HG03135 (cell line): ENCODE results near the gene MAT2A.
"Not testable (repeated sequence)": the region's sequence is repeated elsewhere in the genome, so short reads cannot be mapped to it uniquely, and the experiment has no call there.

ENCODE experiments used
- ATAC-seq: cut with Tn5 transposase; IDR thresholded peaks from one replicate; pipeline ENCODE4 v1.9.1; 2021; ENCODE audit warnings: mild to moderate bottlenecking, moderate library complexity; ENCODE audit not compliant: unreplicated experiment

The MAT2A gene

GRCh38 chr2:85523903-85524335, 15.0 kb upstream of the MAT2A start:
- ATAC-seq, result no peak

GRCh38 chr2:85524336-85524908, 14.5 kb upstream of the MAT2A start:
- no peak for ATAC-seq

DNA sequence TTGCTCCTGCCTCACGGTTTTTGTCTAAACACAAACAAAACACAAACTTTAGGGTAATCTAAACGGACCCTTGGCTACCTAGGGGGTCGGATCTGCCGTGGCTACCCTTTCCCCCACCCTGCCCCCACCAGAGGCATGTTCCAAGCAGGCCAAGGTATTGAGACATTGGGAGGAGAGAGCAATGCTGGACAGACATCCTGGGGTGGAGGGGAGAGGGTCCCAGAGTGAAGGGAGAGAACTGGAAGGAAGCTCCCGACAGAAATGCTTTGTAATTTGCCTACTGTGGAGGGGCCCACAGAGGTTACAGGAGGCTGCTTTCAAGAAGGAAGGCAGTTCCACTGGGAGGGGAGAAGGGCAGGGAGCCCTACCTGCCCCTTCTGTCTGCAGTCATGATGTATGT, 13.9 kb upstream of the MAT2A start:
- ATAC-seq, result no peak

DNA sequence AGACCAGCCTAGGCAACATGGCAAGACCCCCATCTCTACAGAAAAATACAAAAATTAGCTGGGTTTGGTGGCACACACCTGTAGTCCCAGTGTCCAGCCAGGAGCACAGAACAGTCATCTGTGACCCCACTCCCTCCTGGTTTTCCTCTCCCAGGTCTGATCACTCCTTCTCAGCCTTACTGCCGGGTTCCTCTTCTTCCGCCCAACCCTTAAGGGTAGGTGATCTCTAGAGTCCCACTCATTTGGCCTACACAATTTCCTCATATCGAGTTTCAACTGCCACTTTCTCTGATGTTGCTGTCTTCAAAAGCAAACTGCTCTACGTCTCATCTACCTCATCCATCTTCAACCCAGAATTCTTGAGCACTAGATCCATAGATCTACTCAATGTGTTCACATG, 13.4 kb upstream of the MAT2A start:
- no peak for ATAC-seq

DNA sequence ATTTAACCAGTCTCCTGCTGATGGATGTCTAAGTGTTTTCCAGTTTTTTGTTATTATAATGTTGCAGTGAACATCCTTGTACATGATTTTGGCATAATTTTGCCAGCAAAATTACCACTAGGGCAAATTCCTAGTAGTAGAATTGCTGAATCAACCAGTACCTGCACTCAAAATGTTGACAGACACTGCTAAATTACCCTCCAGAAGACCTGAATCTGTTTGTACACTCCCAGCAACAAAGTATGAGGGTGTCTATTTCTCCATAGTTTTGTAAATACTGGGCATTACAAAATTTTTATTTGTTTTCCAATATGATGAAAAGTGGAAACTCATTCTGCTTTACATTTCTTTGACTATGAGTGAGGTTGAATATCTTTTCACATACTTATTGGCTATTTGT, 11.2 kb upstream of the MAT2A start:
- no peak for ATAC-seq

DNA sequence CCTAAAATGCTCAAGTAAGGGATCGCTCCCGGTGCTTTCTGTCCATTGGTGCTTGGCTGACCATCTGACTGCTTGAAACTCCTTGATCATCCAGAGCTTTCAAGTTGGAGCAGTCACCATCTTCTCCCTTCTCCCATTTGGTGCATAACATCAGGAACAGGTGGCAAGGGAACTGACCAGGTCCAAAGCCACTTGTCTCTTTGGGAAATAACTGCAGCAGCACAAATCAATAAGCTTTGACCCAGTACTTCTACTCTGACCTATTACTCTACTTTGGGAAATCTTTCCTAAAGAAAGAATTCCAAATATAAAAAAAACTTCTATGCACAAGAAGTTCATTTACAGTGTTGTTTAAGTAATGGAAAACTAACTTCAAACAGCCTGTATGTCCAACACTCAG, 10.6 kb upstream of the MAT2A start:
- ATAC-seq, result no peak

DNA sequence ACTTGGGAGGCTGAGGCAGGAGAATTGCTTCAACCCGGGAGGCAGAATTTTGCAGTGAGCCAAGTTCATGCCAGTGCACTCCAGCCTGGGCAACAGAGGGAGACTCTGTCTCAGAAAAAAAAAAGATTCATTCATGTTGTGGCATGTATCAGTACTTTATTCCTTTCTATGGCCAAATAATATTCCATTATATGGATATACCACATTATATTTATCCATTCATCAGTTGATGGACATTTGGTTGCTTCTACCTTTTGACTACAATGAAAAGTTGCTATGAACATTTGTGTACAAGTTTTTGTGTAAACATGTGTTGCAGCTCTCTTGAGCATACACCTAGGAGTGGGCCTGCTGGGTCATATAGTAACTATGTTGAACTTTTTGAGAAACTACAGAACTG, 9.2 kb upstream of the MAT2A start:
- ATAC-seq, result no peak

- ATAC-seq, result no peak
These were observed 7.4 kb upstream of the MAT2A start for GRCh38 chr2:85531589-85531988.

DNA sequence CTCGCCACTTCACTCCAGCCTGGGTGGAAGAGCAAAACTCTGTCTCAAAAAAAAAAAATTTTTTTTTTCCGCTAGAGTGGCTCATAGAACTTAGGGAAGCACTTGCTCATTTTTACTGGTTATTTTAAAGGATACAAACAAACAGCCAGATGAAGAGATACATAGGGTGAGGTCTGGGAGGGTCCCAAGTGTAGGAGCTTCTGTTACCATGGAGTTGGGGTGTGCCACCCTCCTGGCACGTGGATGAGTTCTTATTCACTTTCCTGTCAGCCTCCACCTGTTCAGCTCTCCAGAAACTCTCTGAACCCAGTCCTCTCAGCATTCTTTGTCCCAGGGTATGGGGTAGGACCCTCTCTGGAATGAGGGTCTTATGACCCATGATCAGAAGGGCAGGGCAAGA, 4.9 kb upstream of the MAT2A start:
- no peak for ATAC-seq

GRCh38 chr2:85534881-85535280, 4.1 kb upstream of the MAT2A start:
- ATAC-seq, result no peak

DNA sequence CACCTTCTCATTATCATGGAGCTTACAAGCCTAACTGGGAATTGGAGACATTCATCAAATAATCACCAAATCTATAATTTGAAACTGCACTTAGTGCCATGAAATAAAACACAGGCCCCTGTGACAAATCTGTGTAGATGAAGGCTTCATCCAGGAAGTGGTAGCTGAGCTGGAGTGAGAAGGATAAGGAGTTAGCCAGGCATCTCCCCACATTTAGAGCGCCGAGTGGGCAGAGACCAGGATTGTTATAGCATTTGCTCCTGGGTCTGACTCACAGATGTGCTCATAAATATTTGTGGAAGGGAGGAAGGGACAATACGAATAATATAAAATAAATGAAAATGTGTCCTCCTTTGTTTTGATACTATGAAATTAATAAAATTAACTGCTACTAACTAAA, 2.5 kb upstream of the MAT2A start:
- ATAC-seq, result no peak

- ATAC-seq, result no peak
These were observed 1.1 kb upstream of the MAT2A start for GRCh38 chr2:85537600-85538506.

DNA sequence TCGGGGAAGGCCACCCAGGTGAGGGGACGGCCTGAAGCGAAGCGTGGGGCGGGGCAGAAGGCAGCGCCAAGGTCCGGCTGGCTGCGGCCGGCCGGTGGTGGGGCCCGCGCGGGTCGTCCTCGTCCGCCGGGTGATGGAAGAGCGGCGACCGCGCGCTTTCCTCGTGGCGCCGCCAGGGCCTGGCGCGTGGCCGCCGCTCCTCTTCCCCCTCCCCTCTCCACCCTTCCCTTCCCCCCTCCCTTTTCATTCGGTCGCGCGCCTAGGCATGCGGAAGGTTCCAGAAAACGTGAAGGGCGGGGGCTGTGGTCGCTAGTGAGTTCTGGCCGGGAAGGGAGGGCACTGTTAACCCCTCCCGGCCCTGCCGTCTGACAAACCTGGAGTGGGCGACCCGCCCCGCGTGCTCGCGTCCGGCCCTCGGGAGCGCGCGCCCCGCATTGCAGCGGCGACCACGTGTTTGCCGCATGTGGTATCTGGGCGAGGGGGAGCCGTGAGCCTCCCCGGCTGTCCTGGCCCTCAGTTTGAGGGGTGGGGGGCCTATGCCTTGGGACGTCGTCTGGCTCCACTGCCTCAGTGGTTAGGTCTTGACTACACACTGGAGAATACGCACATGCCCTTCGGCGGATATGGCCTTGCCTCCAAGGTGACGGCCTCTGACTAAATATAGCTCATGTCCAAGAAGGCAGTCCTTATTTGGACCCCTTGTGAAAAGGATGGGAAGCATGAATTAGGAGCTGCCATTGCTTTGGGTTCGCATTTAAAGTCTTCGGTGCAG, 579 bp downstream of the MAT2A start:
- ATAC-seq, result peak; percentile 32

DNA sequence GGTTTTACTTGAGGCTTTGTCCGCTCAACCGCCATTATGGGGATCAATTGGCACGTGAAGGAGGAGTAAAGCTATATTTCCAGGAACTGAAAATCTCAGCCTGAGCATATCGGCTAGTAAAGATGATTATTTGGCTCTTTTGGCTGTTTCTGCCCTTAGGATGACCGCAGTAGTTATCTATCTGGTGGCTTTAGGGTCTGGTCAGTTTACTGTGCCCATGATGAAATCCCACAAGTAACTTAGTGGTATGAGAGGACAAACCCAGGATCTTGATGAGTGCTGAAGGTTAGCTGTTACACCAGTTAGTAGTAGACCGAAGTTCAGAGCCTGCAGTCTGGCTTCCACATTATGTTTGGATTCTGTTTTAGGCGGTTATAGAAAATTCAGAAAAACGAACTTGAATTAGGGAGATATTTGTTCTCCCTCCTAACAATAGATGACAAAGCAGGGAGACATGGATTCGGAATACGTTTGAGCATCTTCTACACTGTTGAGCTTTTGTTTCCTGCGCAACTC, 1.2 kb downstream of the MAT2A start:
- no peak for ATAC-seq

GRCh38 chr2:85541262-85541661, 2.3 kb downstream of the MAT2A start:
- no peak for ATAC-seq

- ATAC-seq, result no peak
These were observed 2.9 kb downstream of the MAT2A start for GRCh38 chr2:85541753-85542457.

GRCh38 chr2:85542777-85543176, 3.8 kb downstream of the MAT2A start:
- ATAC-seq, result no peak

- ATAC-seq, result not testable (repeated sequence)
These were observed 5.3 kb downstream of the MAT2A start for GRCh38 chr2:85544254-85544691.

- ATAC-seq, result not testable (repeated sequence)
These were observed 6.2 kb downstream of the MAT2A start for GRCh38 chr2:85544915-85545779.

DNA sequence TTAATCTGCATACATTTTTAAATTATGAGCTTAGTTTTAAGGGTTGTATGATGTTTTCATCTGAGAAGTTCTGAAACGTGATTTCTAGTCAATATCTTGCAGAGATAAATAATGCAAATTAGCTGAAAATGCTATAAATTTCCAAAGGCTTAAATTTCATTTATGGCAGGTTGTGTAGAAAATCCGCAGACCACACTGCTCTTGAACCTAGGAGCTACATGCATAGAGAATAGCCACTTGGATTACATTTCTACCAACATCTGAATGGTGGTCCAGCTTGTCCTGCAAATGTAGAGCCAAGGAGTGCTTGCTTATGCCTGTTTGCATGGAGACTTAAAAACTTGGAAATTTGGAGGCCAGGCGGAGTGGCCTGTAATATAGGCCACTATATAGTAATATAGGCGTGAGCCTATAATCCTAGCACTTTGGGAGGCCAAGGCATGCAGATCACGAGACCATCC, 6.8 kb downstream of the MAT2A start:
- ATAC-seq, result no peak
